SU-DHL-6 (cell line): ENCODE measurements around the gene PODNL1.

Source experiments
- EZH2phosphoT487 ChIP-seq: fragments of 200-600 bp; sonication (generic), shearing (Covaris generic); conservative IDR thresholded peaks from 2 replicates; pipeline ENCODE4 v1.6.1; 2018; ENCODE audit warnings: mild to moderate bottlenecking, antibody characterized with exemption, low read length, moderate library complexity, mixed read lengths
- TF ChIP-seq, protein P1 (sequence below): fragments of 200-600 bp; sonication (generic); IDR thresholded peaks from one replicate; pipeline ENCODE4 v1.5.1; 2017; ENCODE audit warnings: antibody characterized with exemption, mild to moderate bottlenecking, low read length, moderate library complexity; ENCODE audit not compliant: insufficient read depth, poor library complexity, severe bottlenecking

DNA sequence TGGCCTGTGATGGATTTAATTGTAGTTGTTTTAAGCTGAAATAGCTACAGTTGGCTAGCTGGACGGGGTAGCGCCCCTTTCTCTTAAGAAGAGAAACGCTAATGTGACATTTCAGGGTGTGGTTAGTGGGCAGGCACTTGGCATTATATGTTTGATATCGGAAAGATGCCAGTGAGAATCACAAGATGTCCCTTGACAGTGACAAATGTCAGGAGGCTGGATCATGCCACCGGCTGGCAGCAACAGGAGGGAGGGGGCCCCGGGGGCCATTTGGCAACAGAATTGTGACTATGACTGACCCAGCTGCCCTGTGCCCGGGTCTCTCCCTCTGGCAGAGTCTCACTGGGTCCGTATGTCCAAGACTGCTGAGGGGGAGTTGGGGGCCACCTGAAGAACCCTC, 18.8 kb upstream of the PODNL1 start:
- TF ChIP-seq, protein P1, sequence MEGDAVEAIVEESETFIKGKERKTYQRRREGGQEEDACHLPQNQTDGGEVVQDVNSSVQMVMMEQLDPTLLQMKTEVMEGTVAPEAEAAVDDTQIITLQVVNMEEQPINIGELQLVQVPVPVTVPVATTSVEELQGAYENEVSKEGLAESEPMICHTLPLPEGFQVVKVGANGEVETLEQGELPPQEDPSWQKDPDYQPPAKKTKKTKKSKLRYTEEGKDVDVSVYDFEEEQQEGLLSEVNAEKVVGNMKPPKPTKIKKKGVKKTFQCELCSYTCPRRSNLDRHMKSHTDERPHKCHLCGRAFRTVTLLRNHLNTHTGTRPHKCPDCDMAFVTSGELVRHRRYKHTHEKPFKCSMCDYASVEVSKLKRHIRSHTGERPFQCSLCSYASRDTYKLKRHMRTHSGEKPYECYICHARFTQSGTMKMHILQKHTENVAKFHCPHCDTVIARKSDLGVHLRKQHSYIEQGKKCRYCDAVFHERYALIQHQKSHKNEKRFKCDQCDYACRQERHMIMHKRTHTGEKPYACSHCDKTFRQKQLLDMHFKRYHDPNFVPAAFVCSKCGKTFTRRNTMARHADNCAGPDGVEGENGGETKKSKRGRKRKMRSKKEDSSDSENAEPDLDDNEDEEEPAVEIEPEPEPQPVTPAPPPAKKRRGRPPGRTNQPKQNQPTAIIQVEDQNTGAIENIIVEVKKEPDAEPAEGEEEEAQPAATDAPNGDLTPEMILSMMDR, result no peak
- no peak for TF ChIP-seq EZH2phosphoT487
